SKM-1 (cell line): ENCODE data around the gene KRT78.
"Not testable (repeated sequence)": the region's sequence is repeated elsewhere in the genome, so short reads cannot be mapped to it uniquely, and the experiment has no call there.

ENCODE experiments used
- DNase-seq: peaks from one replicate; lab custom pipeline; 2025; ENCODE audit not compliant: unreplicated experiment; lab: John Stamatoyannopoulos, UW

The KRT78 gene

DNA sequence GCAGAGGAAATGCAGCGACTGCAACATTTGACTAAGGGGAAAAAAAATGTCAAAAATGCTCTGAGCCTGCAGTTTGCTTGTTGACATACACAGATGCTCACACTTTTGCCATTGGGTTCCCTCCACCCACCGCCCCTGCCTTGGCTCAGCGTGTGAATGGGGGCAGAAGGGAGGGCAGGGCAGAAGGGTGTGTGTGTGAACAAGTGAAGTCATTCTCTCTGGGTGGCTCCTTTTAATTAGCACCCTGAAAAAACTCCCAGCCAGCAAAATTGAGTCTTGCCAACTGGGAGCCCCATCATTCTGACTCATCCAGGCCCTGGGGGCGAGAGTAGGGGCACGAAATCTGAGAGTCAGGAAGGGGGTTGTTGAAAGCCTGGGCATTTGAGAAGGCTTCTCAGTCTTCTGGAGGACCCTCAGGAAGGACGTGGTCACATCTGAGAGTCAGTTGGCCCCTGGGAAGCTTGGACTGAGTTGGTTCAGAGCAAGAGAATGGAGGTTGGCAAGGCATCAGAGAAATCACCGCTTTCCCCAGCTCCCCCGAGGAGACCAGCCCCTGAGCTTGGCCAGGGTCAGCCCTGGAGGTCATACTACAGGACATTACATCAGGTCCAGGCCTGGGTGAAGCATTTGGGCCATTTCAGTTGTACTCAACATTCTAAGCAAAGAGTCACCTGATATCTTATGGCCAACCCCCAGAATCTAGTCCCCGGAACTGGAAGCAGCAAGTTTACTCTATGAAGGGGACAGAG is 22.7 kb upstream of the KRT78 start:
- DNase-seq, result no peak

DNA sequence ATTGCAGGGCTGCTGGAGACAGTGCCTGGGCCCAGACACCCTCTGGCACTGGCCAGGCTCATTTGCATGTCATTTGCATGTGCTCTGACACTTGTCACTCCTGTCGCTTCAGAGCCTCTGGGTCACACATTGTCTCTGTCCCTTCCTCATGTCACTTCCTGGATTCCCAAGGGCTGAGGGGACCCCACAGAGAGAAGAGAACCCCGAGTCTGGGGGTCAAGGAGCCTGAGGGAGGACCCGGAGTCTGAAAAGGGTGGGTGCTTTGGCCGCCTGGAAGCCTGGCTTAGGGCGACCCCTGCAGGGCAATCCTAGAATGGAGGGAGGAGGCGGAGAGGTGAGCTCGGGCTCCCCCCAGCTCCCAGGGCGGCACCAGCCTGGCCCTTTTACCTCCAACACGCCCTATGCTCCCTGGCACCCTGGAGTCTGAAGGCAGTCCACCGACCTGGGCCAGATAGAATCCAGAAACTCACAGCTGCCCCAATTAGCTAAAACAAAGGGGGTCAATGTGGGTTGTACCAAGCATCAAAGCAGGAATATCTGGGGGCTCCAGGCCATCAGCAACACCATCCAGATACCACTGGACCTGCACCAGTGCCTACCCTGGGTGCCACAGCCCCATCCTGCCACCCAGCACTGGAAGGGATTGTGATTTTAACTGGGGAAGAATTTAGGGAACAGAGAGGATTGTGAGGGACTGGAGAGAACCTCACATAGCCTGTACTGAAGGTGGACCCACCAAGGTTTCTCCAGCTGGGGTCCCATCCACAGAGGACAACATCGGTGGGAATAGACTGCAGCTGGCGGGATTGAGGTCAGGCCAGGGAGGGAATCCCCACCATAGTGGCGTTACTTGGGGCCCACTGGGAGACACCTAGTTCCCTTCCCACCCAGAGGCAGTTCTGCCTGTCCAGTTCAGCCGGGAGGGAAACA is 21.8 kb upstream of the KRT78 start:
- no peak for DNase-seq

DNA sequence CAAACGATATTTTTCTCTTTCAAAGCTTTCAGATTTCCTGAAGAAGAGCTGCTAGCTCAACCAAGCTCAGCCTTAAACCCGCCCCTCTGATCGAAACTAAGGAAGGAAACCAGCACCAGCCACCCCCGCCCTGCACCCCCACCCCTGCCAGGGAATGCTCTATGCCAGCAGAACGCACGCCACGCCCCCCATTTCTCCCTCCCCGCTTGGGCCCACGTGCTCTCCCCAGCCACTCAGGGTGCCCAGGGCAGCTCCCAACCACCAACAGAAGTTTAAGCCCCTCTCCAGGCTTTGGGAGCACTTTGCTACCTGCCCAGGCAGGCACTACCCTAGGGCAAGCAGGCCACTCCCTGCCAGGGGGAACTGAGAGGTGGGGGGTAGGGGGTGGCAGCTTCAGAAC is 18.8 kb upstream of the KRT78 start:
- no peak for DNase-seq

DNA sequence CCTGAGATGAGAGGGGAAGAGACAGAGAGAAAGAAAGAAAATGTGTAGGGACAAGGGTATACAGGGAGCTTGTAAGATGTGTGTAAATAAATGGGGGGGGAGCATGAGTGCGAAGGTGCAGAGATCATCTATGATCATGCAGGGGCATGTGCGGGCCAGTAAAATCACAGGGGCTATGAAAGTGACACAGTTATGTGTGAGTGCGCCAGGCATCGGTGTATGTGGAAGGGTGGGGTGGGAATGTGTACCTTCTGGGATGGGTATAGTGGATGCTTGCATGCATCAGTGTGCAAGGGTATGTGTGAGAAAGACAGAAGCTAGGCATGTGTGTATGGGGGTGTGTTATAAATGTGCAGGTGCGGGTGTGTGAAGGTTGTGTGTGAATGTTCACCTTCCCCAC is 18.4 kb upstream of the KRT78 start:
- no peak for DNase-seq

DNA sequence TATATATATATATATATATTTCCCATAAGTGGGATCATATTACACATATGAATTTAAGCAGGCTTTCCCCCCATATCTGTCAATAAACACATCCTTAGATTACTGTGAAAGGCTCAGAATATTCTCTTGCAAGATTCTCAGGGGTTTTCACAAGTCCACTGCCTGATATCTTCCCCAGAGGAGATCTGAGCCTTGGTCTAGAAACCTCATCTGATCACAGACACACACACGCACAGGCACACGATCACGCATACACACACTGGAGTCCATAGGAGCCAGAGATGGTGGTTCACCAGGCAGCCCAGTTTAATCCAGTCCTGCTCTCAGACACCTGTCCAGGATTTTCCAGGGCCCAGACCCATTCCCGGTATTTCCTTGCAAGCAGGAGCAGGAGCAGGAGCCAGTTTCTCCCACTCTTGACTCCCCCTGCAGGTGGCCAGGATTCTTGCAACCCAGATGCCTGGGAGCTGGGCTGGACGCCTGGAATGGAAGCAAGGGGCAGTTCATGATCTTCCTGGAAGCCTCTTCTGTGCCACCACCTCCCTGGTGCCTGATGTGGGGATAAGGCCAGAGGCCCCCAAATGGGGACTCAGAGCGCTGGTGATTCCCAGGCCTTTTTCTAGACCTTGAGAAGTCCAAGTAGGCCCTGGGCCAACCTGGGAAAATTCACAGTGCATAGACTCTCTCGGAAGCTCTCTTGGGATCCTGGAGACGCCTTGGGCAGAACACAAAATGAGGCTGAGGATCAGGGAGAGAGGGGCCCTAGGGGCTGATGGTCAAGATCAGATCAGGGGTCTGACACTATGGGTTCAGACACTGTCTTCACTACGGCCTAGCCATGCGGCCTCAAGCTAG is 16.5 kb upstream of the KRT78 start:
- no peak for DNase-seq

DNA sequence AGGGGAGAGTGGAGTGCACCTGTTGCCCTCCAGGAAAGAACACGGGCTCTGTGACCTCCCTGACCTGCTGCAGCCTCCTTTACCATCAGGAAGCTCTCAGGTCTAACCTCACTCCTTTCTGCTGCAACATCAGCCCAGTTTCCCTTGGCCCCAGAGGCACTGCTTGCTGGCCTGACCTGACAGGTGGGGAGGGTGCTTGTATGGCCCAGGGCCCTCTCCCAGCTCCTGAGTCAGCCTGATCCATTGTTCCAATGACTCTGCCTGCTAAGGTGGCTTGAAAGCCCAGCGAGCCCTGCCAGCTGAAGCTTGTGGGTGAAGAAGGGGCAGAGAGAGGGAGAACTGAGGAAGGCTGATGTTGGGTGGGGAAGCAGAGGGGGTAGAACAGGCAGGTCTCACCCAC is 13.2 kb upstream of the KRT78 start:
- no peak for DNase-seq

DNA sequence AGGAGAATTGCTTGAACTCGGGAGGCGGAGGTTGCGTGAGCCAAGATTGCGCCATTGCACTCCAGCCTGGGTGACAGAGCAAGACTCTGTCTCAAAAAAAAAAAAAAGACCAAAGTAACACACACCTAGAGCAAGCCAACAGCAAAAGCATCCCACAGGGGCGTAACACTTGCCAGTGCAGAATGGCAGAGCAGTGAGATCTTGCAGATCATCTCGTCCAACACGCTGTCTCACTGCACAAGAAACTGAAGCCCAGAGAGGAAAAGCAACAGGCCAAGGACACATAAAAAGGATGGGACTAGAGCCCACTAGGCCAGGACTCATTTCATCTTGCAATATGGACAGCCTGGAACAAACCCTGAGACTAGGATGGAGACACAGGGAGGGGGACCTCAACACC is 12.7 kb upstream of the KRT78 start:
- DNase-seq, result no peak

DNA sequence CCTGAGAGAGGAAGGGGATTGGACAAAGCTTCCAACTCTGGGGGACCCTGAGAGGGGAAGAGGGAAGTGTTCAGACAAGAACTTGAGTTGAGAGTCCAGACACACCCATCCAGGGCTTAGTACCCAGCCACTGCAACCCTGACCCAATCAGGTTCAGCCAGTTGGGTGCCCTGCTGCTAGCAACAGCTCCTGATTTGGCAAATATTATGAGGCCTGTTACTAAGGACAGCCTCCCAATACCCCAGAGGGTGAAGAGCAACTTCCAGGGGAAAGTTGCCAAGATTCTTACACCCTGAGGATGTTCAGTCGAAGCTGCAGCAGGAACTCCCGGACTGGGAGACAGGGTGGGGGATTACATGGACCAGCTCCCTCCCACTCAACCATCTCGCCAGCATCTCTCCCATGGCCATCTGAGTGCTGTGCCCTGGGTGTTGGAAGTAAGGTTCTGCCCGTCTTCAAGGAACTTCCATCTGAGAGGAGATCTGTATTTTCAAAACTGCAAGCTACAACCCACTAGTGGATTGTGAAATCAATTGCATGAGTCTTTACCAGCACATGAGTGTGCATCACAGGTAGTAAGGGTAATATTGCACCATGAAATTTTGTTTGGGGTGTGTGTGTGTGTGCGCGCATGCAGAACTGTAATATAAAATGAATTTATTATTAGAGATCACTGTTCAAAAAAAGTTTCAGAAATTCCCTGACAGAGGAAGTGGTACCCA is 11.5 kb upstream of the KRT78 start:
- DNase-seq, result no peak

DNA sequence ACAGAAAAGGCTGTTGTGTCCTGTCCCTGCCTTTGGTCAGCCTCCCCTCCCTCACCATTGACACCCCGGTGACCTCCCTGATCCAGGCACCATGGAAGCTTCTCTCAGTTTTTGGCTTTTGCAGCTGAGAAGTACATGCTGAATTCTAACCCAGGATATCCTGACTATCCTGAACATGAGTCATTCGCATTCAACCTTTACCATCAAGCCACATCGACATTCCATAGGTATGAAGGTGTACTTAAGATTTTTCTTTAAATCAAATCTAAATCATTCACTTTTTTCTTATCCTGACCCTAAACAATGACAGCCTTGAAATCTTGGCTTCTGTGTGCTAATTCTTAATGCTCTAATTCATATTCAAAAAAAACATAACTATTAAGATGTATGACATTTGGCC is 8.7 kb upstream of the KRT78 start:
- DNase-seq, result no peak

DNA sequence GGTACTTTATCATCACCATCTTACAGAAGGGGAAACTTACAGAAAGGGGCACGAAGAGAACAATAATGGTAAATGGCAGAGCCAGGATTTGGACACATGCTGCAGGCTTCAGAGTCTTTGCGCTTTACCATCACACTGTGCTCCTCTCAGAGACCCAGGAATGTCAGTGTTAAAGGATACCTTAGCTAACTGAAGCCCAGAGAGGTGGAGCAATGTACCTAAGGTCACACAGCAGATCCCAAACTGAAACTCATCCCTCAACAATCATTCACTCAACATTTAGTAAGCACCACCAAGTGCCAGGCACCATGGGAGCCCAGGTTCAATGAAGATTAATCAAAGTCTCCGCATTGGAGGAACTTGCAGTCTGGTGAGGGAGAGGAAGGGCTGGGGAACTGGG is 8.0 kb upstream of the KRT78 start:
- DNase-seq, result no peak

DNA sequence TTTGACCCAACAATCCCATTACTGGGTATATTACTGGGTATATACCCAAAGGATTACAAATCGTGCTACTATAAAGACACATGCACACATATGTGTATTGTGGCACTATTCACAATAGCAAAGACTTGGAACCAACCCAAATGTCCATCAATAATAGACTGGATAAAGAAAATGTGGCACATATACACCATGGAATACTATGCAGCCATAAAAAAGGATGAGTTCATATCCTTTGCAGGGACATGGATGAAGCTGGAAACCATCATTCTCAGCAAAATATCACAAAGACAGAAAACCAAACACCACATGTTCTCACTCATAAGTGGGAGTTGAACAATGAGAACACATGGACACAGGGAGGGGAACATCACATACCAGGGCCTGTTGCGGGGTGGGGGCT is 7.3 kb upstream of the KRT78 start:
- not testable (repeated sequence) for DNase-seq

DNA sequence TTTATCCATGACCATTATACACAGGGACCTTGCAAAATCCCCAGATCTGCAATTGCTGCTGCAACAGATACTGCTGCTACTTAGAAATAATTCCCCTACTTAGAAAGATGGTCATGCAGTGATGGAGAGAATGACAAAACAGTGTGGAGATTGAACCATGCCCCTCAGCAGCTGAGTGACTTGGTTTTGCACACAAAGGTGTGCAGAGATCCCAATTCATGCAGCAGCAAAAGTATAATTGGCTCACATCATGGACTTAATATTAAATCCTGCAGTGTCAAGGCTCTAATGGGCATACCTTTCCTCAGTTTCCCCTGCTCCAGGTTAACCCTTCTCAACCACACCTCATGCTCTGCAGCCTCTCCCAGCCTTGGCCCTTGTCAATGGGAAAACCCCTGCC is 3.0 kb upstream of the KRT78 start:
- DNase-seq, result no peak

DNA sequence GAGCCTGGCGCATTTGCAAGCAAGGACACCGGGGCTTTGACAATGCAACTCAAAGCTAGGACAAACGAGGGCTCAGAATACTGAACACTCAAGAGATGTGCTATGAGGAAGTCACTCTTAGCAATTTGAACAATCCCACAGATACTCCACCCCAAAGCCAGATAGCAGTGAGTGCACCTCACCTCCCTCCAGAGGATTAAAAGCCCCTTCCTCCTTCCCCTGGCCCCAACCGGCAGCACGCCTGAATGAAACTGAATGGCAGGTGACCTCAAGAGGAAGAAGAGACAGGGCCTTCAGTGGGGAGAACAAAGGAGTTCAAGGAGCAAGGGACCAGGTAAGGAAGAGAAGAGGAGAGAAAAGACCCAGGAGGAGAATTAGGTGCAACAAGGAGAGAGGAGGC is 1.9 kb upstream of the KRT78 start:
- DNase-seq, result no peak

DNA sequence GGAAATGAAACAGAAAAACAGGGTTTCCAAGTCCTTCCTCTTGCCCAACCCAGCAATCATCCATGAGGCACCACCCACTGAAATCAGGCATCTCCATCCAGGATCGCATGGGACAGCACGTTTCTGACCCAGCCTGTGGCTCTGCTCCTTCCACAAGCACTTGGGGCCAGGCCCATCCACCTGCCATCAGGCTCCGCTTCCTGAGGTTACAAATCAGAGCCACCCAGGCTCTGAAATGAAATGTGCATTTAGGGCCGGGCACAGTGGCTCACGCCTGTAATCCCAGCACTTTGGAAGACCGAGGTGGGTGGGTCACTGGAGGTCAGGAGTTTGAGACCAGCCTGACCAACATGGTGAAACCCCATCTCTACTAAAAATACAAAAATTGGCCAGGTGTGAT is 717 bp upstream of the KRT78 start:
- DNase-seq, result no peak

DNA sequence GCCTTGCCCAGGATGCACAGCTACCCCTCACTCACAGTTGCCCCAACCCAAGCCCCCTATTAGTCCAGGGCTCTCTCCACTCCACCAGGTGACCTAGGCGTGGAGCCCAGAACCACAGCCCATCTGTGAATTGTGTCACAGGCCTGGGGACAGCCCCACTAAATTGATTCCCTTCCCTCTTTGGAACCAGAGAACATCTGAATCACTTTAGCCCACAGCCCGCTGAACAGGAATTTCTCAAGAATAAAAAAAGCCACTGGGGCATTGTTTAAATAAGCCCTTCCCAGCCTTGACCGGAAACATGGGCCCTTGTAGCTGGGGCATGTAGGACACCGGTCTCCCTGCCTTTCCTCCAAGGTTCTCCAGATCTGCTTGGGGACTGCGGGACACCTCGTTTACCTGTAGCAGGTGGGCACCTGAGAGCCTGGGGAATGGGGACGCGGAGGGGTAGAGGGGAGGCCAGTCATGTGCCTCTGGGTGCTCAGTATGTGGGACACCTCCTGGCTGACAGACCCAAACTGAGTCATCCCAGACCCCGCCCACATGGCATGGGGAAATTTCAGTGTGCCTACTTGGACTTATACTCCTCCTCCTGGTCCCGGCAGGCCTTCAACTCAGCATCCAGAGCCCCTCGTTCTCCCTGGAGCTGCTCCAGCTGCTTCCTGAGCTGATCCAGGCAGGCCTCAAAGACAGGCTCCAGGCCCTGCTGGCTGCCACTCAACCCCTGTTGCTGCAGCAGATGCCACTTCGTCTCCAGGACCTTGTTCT is 1.3 kb downstream of the KRT78 start:
- no peak for DNase-seq

DNA sequence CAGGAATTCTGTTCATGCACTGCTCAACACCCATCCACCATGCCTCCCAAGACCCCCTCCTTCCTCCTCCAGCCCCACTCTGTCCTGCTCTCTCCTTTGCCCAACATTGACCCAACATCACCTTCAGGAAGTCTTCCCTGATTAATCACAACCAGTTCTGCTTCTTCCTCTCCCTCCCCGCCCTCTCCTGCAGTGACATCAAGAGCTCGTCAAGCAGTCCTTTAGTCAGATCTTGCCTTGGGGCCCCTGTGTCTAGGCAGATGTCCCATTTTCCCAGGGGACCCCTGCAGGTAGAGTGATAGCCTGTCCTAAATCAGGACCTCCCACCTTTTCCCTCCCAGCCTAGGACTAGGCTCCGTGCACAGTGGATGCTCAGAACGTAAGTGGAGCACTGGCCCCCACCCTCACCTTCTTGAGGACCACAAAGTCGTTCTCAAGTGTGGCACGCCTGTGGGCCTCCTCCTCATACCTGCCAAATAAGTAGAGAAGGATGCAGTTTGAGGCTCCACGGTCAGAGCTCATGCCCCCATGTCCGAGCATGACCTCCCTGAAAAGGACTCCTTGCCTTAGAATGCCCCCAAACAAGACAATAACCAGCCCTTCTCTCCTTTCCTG is 2.3 kb downstream of the KRT78 start:
- no peak for DNase-seq

DNA sequence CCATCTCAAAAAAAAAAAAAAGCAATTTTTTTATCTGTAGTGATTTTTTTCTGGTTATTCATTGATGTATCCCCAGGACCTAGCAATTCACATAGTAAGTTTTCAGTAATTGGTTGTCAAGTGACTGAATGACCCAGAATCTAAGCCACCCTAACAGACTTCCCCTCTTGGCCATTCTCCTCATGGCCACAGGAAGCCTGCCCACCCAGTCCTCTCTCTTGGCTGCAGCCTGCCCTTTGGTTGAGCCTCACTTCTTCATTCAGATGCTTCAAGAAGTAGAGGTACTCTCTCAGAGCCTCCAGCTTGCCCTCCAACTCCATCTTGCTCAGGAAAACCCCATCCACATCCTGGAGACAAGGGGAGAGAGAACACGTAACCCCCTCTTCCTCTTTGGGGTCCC is 2.8 kb downstream of the KRT78 start:
- DNase-seq, result no peak

DNA sequence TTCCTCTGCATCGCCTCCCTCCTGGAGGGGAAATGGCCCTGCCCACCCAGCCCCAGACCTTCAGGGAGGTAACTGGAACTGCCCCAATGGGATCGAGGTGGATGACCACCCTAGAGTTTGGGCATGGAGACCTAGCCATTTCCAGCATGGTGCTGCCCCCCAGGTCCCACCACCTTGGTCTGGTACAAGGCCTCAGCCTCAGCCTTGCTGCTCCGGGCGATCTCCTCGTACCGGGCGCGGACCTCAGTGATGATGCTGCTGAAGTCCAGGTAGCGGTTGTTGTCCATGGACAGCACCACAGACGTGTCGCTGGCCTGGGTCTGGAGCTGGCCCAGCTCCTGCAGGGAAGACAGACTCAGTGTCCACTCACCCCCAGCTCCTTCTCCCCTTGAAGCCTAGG is 4.4 kb downstream of the KRT78 start:
- DNase-seq, result no peak

DNA sequence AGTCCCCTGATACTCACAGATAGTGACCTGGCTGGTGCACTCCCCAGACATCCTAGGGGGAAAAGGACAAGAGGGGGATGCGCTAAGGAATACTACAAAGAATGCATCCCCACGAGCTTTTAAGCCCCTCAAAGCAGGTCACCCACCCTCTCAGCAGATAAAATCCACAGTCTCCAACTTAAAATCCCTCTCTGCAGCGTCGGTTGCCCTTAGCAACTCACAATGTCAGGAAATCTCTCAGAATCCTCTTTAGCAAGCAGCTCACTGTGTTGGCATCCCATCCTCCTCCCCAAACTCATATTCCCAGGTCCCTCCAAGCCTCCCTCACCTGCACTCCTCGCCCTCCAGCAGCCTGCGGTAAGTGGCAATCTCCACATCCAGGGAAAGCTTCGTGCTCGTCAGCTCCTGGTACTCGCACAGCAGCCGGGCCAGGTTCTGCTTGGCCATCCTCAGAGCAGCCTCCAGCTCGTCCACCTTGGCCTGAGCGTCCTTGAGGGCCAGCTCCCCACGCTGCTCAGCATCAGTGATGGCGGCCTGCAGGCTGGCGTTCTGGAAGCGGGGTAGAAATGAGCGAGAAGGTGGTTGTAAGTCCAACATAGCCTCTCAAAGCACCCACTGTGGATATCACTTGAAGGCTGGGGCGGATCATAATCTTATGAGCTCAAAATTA is 9.2 kb downstream of the KRT78 start:
- DNase-seq, result no peak
